ENCODE measurements around the gene TEX26.

- TF ChIP-seq ZNF274 (IDR thresholded peaks at IDR 0.05; ENCODE audit: low read depth, low read length) (no peak), YY1 (IDR thresholded peaks at IDR 0.05; ENCODE audit: insufficient read depth, insufficient read length) (no peak)
Observed at GRCh38 chr13:30968846-30969245, 36.4 kb downstream of the TEX26 start.

All from NT2/D1 (cell line).